Measurements from ENCODE around the gene GPRIN1. TPM values are rescaled to one million over a fixed set of nuclear protein-coding genes. Genes with fewer than 3 reads are reported as not detected.
A peak's percentile ranks its signal among the peaks of the same experiment; 100 is the strongest.

The GPRIN1 gene
- total RNA-seq, 1 experiment from 2014 or later, result 14.2 TPM

DNA sequence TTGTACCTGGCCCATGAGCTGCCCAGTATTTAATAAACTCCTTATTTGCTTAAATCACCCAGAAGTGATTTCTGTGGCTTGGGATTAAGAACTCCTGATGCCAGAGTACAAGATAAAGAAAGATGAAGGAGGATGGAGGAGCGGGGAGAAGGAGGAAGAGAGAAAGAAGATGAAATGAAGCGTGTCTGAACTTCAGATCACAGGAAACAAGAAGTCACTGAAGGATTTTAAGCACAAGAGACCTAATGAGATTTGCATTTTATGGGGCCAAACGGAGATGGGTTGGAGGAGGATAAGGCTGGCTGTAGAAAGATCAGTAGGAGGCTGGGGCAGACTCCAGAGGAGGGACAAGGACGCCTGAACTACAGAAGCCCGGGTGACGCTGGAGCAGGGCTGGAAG is 23.6 kb upstream of the GPRIN1 start:
- H3K4me3 ChIP-seq (ENCODE audit: insufficient read depth, low read depth, low read length), result no peak overlapping the region
- DNase-seq, result no peak
- H3K36me3 ChIP-seq (replicated peaks; ENCODE audit: control insufficient read depth, insufficient read depth, low read length), result no peaks in the 10 kb centered on the region
- peaks cover 31% of the 10 kb centered on the region for H3K27me3 ChIP-seq (ENCODE audit: control insufficient read depth, insufficient read depth, low read length)

- Histone ChIP-seq H3K36me3 (replicated peaks; ENCODE audit: control insufficient read depth, insufficient read depth, low read length) (no peaks in the 10 kb centered on the region), H3K4me3 (ENCODE audit: insufficient read depth, low read depth, low read length) (no peak overlapping the region), H3K27me3 (ENCODE audit: control insufficient read depth, insufficient read depth, low read length) (peaks cover 37% of the 10 kb centered on the region)
- DNase-seq, result no peak
Measured at GRCh38 chr5:176632745-176633144, 22.8 kb upstream of the GPRIN1 start.

DNA sequence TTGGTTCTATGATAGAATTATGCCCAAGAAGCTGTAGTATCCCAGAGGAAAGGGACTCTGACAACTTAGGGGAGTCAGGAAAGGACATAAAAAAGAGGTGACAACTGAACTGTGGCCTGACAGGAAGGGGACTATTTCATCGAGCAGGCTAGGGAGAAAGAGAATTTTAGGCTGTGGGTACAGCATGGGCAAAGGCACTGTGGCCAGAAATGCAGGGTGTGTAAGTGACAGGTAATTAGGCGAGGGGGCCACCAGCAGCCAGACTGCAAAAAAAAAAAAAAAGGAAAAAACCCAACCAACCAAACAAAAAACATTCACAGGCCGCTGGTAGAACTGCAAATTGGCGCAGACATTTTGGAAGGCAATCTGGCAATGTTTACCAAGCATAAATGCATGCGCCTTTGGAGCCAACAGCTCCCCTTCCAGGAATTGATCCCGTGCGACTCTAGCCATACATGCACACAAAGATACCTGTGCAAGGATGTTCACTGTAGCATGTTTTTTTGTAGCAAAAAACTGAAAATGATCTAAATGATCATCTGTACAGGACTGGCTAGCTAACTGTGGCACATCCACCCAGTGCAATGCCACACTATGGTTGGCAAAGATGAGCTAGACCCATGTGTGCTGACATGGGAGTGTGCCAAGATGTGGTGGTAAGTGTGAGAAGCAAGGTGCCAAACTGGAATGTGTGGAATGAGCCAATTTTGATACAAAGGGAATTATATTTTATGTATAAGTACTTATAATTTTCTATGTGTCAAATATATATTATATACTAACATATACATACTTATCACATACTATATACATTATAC is 21.6 kb upstream of the GPRIN1 start:
- DNase-seq, result no peak
- Histone ChIP-seq H3K36me3 (replicated peaks; ENCODE audit: control insufficient read depth, insufficient read depth, low read length) (no peaks in the 10 kb centered on the region), H3K27me3 (ENCODE audit: control insufficient read depth, insufficient read depth, low read length) (peaks cover 35% of the 10 kb centered on the region), H3K4me3 (ENCODE audit: insufficient read depth, low read depth, low read length) (no peak overlapping the region)

DNA sequence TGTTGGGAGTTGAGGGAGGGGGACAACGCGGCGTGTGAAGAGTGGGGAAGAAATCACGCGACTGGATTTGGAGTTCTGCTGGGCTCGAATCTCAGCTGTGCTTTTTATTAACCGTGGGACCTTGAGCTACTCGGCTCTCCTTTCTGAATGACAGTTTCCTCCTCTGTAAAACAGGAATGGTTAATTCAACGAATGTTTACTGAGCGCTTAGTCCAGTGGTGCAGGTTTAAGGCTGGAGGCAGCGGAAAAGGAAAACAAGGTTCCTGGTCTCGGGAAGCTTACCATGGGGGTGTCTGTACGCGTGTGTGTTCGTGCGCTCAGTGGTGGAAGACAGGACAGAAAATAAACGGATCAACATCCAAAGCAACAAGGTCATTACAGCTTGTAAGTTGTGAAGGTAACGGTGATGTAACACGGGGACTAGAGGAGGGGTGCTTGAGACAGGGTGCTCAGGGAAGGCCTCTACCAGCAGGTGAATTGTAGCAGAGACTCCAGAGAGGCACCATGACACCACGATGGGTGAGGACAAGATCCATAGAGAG is 20.8 kb upstream of the GPRIN1 start:
- Histone ChIP-seq H3K27me3 (ENCODE audit: control insufficient read depth, insufficient read depth, low read length) (peaks cover 35% of the 10 kb centered on the region), H3K36me3 (replicated peaks; ENCODE audit: control insufficient read depth, insufficient read depth, low read length) (no peaks in the 10 kb centered on the region), H3K4me3 (ENCODE audit: insufficient read depth, low read depth, low read length) (peak overlapping the region; percentile 83)
- no peak for DNase-seq

DNA sequence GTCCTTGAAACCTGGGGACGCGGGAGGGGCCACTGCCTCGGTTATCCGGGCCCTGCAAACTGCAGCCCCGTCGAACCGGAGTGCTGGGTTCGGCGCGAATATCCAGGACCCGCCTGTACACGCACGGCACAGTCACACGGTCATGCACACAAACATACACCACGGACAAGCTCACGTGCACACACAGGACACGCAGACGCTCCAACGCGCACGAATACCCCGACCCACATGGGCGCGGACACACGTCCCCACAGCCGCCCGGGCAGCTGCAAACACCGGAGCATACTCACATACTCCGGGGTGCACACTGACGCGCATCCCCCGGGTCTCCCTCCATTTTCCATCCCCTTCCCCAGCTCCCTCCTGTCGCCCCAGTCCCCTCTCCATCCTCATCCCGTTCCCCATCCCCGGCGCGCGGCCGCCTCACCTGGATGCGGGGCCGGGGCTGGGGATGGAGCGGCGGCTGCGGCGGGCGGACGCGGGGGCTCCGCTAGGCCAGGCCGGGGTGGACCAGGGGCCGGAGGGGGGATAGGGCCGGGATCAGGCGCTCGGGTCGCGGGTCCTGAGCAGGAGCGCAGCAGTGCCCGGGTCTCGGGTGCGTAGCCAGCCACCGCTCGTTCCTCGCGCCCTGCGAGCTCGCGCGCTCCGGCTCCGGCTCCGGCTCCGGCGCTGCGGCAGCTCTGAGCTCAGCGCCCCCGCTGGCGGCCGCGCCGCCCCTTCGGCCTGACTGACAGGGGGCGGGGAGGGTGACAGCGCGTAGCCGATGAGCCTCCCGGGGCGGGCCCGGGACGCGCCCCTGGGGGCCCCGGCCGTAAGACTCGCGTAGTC is 20.1 kb upstream of the GPRIN1 start, which contains the start of the genes EIF4E1B and SNCB:
Gene EIF4E1B, plus strand, starts transcription at position 823 of the 828 bp plus-strand sequence. CDS start 12,113 bp downstream, outside the sequence.
Gene SNCB, minus strand, starts transcription at position 682 of the 828 bp plus-strand sequence. CDS start 880 bp downstream, outside the sequence.
- Histone ChIP-seq H3K4me3 (ENCODE audit: insufficient read depth, low read depth, low read length) (peak within 1 kb of the TSS; percentile 83), H3K27me3 (ENCODE audit: control insufficient read depth, insufficient read depth, low read length) (peaks cover 35% of the 10 kb centered on the region), H3K36me3 (replicated peaks; ENCODE audit: control insufficient read depth, insufficient read depth, low read length) (no peaks in the 10 kb centered on the region)
- peak; percentile 95 for DNase-seq

GRCh38 chr5:176629317-176629852 is 19.4 kb upstream of the GPRIN1 start:
- Histone ChIP-seq H3K4me3 (ENCODE audit: insufficient read depth, low read depth, low read length) (peak overlapping the region; percentile 83), H3K27me3 (ENCODE audit: control insufficient read depth, insufficient read depth, low read length) (peaks cover 35% of the 10 kb centered on the region), H3K36me3 (replicated peaks; ENCODE audit: control insufficient read depth, insufficient read depth, low read length) (no peaks in the 10 kb centered on the region)
- DNase-seq, result peak; percentile 79

GRCh38 chr5:176628406-176629228 is 18.7 kb upstream of the GPRIN1 start:
- Histone ChIP-seq H3K27me3 (ENCODE audit: control insufficient read depth, insufficient read depth, low read length) (peaks cover 35% of the 10 kb centered on the region), H3K36me3 (replicated peaks; ENCODE audit: control insufficient read depth, insufficient read depth, low read length) (no peaks in the 10 kb centered on the region), H3K4me3 (ENCODE audit: insufficient read depth, low read depth, low read length) (no peak overlapping the region)
- peak; percentile 73 for DNase-seq

DNA sequence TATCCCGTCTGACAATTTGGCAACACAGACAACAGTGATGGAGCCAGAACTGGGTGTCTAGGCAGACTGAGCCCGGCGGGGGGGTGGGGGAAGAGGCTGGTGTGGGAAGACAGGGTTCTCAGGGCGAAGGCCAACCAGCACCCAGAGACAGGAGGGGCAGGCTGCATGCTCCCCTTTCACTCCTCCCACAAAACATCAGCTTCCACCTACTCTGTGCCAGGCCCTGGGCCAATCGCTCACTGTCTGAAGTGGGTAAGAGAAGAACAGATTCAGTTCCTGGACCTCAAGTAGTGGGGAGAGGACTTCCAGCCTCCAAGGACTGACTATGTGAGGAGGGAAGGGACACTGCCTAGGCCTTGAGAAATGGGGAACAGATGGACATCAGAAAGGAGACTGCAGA is 17.6 kb upstream of the GPRIN1 start:
- DNase-seq, result no peak
- H3K27me3 ChIP-seq (ENCODE audit: control insufficient read depth, insufficient read depth, low read length), result peaks cover 37% of the 10 kb centered on the region
- H3K36me3 ChIP-seq (replicated peaks; ENCODE audit: control insufficient read depth, insufficient read depth, low read length), result no peaks in the 10 kb centered on the region
- no peak overlapping the region for H3K4me3 ChIP-seq (ENCODE audit: insufficient read depth, low read depth, low read length)

GRCh38 chr5:176626876-176627236 is 16.9 kb upstream of the GPRIN1 start:
- Histone ChIP-seq H3K4me3 (ENCODE audit: insufficient read depth, low read depth, low read length) (no peak overlapping the region), H3K36me3 (replicated peaks; ENCODE audit: control insufficient read depth, insufficient read depth, low read length) (no peaks in the 10 kb centered on the region), H3K27me3 (ENCODE audit: control insufficient read depth, insufficient read depth, low read length) (peaks cover 36% of the 10 kb centered on the region)
- no peak for DNase-seq

DNA sequence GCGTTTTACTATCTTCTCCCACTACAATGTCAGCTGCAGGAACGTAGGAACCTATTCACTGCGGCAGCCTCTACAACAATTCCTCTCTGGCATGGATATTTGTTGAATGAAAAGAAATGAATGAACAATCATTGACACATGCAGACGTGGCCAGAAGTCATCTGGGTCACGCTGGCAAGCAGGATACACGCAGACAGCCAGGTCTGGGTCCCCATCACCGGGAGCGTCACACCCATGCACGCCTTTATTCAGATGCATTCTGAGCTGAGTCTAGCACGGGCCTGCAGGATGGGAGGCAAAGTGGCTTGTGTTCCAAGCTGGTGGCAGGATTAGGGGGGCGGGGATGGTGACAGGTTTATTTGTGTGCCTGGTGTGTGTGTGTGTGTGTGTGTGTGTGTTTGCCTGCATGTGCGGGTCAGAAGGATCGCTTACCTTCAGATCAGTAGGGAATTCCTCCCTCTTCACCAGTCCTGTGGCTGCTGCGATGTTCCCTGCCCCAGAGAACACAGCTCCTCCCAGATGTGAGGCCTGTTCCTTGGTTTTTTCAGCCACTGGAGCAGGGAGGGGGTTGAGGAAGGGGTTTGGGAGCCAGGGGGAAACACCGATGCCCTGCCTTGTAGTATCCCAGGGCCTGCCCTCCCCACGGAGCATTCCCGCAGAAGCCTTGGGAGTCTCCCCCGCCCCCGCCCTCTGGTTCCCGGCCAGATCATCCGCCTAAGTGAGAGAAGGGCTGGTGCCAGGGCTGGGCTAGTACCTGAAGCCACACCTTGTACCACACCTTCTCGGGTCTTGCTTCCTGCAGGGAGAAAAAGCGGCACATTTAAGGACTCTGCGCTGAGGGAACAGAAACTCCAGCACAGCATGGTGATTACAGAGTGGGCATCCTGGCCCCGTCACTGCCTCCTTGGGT is 16.3 kb upstream of the GPRIN1 start:
- Histone ChIP-seq H3K4me3 (ENCODE audit: insufficient read depth, low read depth, low read length) (no peak overlapping the region), H3K36me3 (replicated peaks; ENCODE audit: control insufficient read depth, insufficient read depth, low read length) (no peaks in the 10 kb centered on the region), H3K27me3 (ENCODE audit: control insufficient read depth, insufficient read depth, low read length) (peaks cover 31% of the 10 kb centered on the region)
- DNase-seq, result no peak

GRCh38 chr5:176625512-176625911 is 15.6 kb upstream of the GPRIN1 start:
- H3K27me3 ChIP-seq (ENCODE audit: control insufficient read depth, insufficient read depth, low read length), result peaks cover 31% of the 10 kb centered on the region
- no peak for DNase-seq
- no peak overlapping the region for H3K4me3 ChIP-seq (ENCODE audit: insufficient read depth, low read depth, low read length)
- H3K36me3 ChIP-seq (replicated peaks; ENCODE audit: control insufficient read depth, insufficient read depth, low read length), result no peaks in the 10 kb centered on the region

GRCh38 chr5:176624938-176625337 is 15.0 kb upstream of the GPRIN1 start:
- no peak overlapping the region for H3K4me3 ChIP-seq (ENCODE audit: insufficient read depth, low read depth, low read length)
- no peak for DNase-seq
- no peaks in the 10 kb centered on the region for H3K36me3 ChIP-seq (replicated peaks; ENCODE audit: control insufficient read depth, insufficient read depth, low read length)
- H3K27me3 ChIP-seq (ENCODE audit: control insufficient read depth, insufficient read depth, low read length), result peaks cover 35% of the 10 kb centered on the region

DNA sequence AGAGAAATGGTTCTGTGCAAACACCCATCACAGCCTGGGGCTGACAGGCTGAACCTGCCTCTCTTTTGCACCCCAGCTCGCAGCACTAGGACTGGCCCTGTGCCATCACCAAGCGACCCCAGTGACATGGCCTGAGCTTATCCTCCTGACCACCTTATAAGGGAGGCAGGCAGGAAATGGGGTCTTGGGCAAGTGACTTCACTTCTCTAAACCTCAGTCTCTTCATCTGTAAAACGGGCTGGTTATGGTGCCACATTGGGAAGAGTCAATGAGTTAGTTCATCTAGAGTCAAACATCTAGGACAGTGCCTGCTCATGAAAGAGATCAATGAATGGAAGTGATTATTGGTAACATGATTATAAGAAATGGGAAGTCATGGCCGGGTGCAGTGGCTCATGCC is 14.2 kb upstream of the GPRIN1 start:
- Histone ChIP-seq H3K4me3 (ENCODE audit: insufficient read depth, low read depth, low read length) (no peak overlapping the region), H3K36me3 (replicated peaks; ENCODE audit: control insufficient read depth, insufficient read depth, low read length) (no peaks in the 10 kb centered on the region), H3K27me3 (ENCODE audit: control insufficient read depth, insufficient read depth, low read length) (peaks cover 34% of the 10 kb centered on the region)
- no peak for DNase-seq
